ENCODE data around the gene INO80.

The INO80 gene

GRCh38 chr15:40984406-40984805, 131.7 kb downstream of the INO80 start:
- Histone ChIP-seq H3K4me2 (ENCODE audit: low read depth, low read length, poor library complexity, severe bottlenecking) (no peak overlapping the region), H3K27me3 (ENCODE audit: insufficient read depth, low read length, poor library complexity, severe bottlenecking) (no peaks in the 10 kb centered on the region), H2AFZ (ENCODE audit: low read length) (no peak overlapping the region), H3K9ac (ENCODE audit: low read depth, low read length, poor library complexity, severe bottlenecking) (no peak overlapping the region), H3K79me2 (ENCODE audit: insufficient read depth, low read length) (no peaks in the 10 kb centered on the region), H3K4me1 (ENCODE audit: insufficient read depth, low read length, poor library complexity, severe bottlenecking) (no peaks in the 10 kb centered on the region), H3K9me2 (replicated peaks; ENCODE audit: low read depth, low read length) (no peaks in the 10 kb centered on the region), H3K4me3 (ENCODE audit: low read length, poor library complexity, severe bottlenecking) (no peak overlapping the region), H3K9me3 (ENCODE audit: insufficient read depth, low read depth, low read length) (no peaks in the 10 kb centered on the region), H4K20me1 (ENCODE audit: insufficient read depth, low read length, poor library complexity, severe bottlenecking) (no peaks in the 10 kb centered on the region), H3K36me3 (ENCODE audit: insufficient read depth, low read length) (peaks cover 90% of the 10 kb centered on the region), H3F3A (ENCODE audit: low read depth) (no peaks in the 10 kb centered on the region)
- TF ChIP-seq CTCF (conservative IDR thresholded peaks at IDR 0.05; ENCODE audit: low read length) (no peak), EZH2phosphoT487 (IDR thresholded peaks at IDR 0.05; ENCODE audit: borderline replicate concordance) (no peak)

- no peaks in the 10 kb centered on the region for H3K9me3 ChIP-seq (ENCODE audit: insufficient read depth, low read depth, low read length)
- no peak overlapping the region for H3K4me2 ChIP-seq (ENCODE audit: low read depth, low read length, poor library complexity, severe bottlenecking)
- H3K36me3 ChIP-seq (ENCODE audit: insufficient read depth, low read length): peaks cover 100% of the 10 kb centered on the region
- no peaks in the 10 kb centered on the region for H3K4me1 ChIP-seq (ENCODE audit: insufficient read depth, low read length, poor library complexity, severe bottlenecking)
- no peak overlapping the region for H3K9ac ChIP-seq (ENCODE audit: low read depth, low read length, poor library complexity, severe bottlenecking)
- no peaks in the 10 kb centered on the region for H3F3A ChIP-seq (ENCODE audit: low read depth)
- H4K20me1 ChIP-seq (ENCODE audit: insufficient read depth, low read length, poor library complexity, severe bottlenecking): no peaks in the 10 kb centered on the region
- no peaks in the 10 kb centered on the region for H3K79me2 ChIP-seq (ENCODE audit: insufficient read depth, low read length)
- no peak overlapping the region for H2AFZ ChIP-seq (ENCODE audit: low read length)
- no peak overlapping the region for H3K4me3 ChIP-seq (ENCODE audit: low read length, poor library complexity, severe bottlenecking)
- TF ChIP-seq EZH2phosphoT487 (IDR thresholded peaks at IDR 0.05; ENCODE audit: borderline replicate concordance) (no peak), CTCF (conservative IDR thresholded peaks at IDR 0.05; ENCODE audit: low read length) (no peak)
- no peaks in the 10 kb centered on the region for H3K27me3 ChIP-seq (ENCODE audit: insufficient read depth, low read length, poor library complexity, severe bottlenecking)
- H3K9me2 ChIP-seq (replicated peaks; ENCODE audit: low read depth, low read length): no peaks in the 10 kb centered on the region
Observed at GRCh38 chr15:40982855-40983254, 133.2 kb downstream of the INO80 start.

- peaks cover 99% of the 10 kb centered on the region for H3K36me3 ChIP-seq (ENCODE audit: insufficient read depth, low read length)
Observed at GRCh38 chr15:40981186-40981585, 134.9 kb downstream of the INO80 start.

More at GRCh38 chr15:40981186-40981585, 134.9 kb downstream of the INO80 start:
- Histone ChIP-seq H4K20me1 (ENCODE audit: insufficient read depth, low read length, poor library complexity, severe bottlenecking) (no peaks in the 10 kb centered on the region), H3K4me2 (ENCODE audit: low read depth, low read length, poor library complexity, severe bottlenecking) (no peak overlapping the region), H3K4me3 (ENCODE audit: low read length, poor library complexity, severe bottlenecking) (no peak overlapping the region), H3K4me1 (ENCODE audit: insufficient read depth, low read length, poor library complexity, severe bottlenecking) (no peaks in the 10 kb centered on the region), H3K9me3 (ENCODE audit: insufficient read depth, low read depth, low read length) (no peaks in the 10 kb centered on the region), H3K79me2 (ENCODE audit: insufficient read depth, low read length) (no peaks in the 10 kb centered on the region), H3K9me2 (replicated peaks; ENCODE audit: low read depth, low read length) (no peaks in the 10 kb centered on the region), H3K9ac (ENCODE audit: low read depth, low read length, poor library complexity, severe bottlenecking) (no peak overlapping the region), H2AFZ (ENCODE audit: low read length) (no peak overlapping the region), H3K27me3 (ENCODE audit: insufficient read depth, low read length, poor library complexity, severe bottlenecking) (no peaks in the 10 kb centered on the region), H3F3A (ENCODE audit: low read depth) (no peaks in the 10 kb centered on the region)
- TF ChIP-seq CTCF (conservative IDR thresholded peaks at IDR 0.05; ENCODE audit: low read length): no peak
- TF ChIP-seq EZH2phosphoT487 (IDR thresholded peaks at IDR 0.05; ENCODE audit: borderline replicate concordance): no peak

Measured in Loucy (cell line).